C4-2B (cell line): ENCODE measurements around the gene SLC29A2.

Experiments
- ZFX ChIP-seq: fragments of 450-650 bp; IDR thresholded peaks from 2 replicates; pipeline ENCODE4 v1.6.1; 2017
- TF ChIP-seq, protein P1 (sequence below): fragments of 450-650 bp; conservative IDR thresholded peaks from 2 replicates; pipeline ENCODE4 v1.5.1; 2017; ENCODE audit warnings: mild to moderate bottlenecking

DNA sequence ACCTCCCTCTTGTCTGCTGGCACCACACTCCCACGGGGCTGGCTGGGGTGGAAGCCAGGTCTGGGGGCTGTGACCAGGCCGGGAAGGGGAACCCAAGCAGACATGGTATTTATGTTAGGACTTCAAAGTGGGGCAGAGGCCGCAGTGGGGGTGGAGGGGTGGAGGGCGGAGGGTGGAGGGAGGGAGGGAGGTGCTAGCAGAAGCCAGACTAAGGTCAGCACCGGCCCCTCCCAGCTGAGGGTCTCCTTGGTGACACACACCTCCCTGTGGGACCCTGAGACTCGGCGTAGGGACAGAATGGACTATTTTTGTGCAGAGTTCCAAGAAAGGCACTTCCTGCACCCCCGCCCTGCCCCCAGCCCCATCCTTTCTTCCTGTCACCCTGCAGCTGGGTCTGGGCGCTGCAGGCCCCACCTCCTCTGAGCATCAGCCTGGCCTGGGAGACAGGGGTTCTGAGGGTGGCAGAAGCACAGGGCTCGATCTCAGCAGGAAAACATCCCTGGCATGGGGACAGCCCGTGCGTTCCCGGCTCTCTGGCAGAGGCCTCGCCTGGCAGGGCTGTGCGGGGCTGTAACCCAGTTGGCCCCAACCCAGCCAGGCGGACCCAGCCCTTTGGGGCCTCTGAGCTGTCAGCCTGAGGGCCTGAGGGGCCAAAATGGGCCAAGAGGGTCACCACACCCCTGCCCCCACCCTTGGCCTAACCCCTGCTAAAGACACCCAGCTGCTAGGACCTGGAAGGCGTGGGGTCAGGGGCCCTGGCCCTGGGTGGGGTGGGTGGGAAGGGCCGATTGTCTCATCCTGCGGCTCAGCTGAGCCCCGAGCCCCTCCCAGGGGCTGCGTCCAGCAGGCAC, 45.1 kb downstream of the SLC29A2 start:
- TF ChIP-seq, protein P1, sequence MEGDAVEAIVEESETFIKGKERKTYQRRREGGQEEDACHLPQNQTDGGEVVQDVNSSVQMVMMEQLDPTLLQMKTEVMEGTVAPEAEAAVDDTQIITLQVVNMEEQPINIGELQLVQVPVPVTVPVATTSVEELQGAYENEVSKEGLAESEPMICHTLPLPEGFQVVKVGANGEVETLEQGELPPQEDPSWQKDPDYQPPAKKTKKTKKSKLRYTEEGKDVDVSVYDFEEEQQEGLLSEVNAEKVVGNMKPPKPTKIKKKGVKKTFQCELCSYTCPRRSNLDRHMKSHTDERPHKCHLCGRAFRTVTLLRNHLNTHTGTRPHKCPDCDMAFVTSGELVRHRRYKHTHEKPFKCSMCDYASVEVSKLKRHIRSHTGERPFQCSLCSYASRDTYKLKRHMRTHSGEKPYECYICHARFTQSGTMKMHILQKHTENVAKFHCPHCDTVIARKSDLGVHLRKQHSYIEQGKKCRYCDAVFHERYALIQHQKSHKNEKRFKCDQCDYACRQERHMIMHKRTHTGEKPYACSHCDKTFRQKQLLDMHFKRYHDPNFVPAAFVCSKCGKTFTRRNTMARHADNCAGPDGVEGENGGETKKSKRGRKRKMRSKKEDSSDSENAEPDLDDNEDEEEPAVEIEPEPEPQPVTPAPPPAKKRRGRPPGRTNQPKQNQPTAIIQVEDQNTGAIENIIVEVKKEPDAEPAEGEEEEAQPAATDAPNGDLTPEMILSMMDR, result no peak
- TF ChIP-seq ZFX, result no peak
